Measurements from ENCODE around the gene HOXB13.

DNA sequence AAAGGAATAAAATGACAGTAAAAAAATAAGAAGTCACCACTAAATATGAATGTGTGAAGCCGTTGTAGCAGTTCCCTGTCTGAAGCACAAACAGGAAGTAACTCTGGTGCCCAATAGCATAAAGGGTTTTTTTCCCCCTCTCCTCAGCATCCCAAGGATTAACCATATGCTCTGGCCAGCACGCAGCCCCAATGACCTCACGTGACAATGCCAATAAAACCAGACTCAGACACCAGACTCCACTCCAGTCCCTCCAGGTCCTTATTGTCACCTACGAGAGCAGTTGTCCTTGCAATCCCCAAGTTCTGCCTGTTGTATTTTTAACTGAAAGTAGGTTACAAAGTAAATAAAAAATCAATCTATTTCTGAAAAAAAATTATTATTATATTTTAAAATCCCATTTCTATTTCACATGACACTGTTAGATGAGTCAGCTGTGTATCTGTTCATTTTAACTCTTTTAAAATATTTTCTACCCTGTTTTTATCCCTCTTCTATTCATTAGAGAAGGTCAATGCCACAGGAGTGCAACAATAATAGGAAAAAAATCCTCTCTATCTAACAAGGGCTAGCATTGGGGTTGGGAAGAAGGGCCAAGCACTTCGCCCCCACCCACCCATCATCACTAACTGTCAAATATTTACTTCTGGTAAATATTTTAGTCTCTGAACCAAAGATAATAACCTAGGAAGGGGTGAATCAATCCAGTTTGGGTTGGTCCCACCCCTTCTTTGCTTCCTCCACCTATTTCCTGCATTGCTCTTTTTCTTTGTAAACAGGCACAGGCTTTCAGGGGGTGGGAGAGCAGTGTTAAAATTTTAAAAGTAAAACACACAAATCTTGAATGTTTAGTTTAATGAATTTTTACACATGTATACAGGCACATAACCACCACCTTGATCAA lies 12.8 kb downstream of the HOXB13 start:
- TF ChIP-seq, protein P1, sequence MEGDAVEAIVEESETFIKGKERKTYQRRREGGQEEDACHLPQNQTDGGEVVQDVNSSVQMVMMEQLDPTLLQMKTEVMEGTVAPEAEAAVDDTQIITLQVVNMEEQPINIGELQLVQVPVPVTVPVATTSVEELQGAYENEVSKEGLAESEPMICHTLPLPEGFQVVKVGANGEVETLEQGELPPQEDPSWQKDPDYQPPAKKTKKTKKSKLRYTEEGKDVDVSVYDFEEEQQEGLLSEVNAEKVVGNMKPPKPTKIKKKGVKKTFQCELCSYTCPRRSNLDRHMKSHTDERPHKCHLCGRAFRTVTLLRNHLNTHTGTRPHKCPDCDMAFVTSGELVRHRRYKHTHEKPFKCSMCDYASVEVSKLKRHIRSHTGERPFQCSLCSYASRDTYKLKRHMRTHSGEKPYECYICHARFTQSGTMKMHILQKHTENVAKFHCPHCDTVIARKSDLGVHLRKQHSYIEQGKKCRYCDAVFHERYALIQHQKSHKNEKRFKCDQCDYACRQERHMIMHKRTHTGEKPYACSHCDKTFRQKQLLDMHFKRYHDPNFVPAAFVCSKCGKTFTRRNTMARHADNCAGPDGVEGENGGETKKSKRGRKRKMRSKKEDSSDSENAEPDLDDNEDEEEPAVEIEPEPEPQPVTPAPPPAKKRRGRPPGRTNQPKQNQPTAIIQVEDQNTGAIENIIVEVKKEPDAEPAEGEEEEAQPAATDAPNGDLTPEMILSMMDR (conservative IDR thresholded peaks at IDR 0.05; ENCODE audit: low read length), result no peak
- no peak for TF ChIP-seq EZH2phosphoT487 (IDR thresholded peaks at IDR 0.05; ENCODE audit: borderline replicate concordance)

Data from Loucy (cell line).